SK-N-SH treated with all-trans-retinoic acid at 6 μM for 48 hours (cell line): ENCODE measurements around the gene STOM.

ENCODE experiments used
- ATAC-seq: fragments of 200-7000 bp; cut with Tn5 transposase; 3 replicates; pipeline ENCODE4 v1.9.1; 2020; ENCODE audit warnings: mild to moderate bottlenecking, moderate library complexity
- ARNTL ChIP-seq: fragments of 450-650 bp; formaldehyde crosslinking; IDR thresholded peaks from 2 replicates; pipeline ENCODE4 v1.5.0; 2020; ENCODE audit warnings: low read depth, mild to moderate bottlenecking, moderate library complexity, borderline replicate concordance
- BACH2 ChIP-seq: fragments of 250-450 bp; sonication (Bioruptor Pico); IDR thresholded peaks from 2 replicates; pipeline ENCODE4 v1.9.0; 2021; ENCODE audit warnings: mild to moderate bottlenecking, borderline replicate concordance
- CSDC2 ChIP-seq: fragments of 250-450 bp; sonication (Bioruptor Pico); IDR thresholded peaks from 2 replicates; pipeline ENCODE4 v1.5.0; 2020; ENCODE audit warnings: mild to moderate bottlenecking, moderate library complexity
- ESRRG ChIP-seq: fragments of 250-450 bp; sonication (Bioruptor Pico); IDR thresholded peaks from 2 replicates; pipeline ENCODE4 v1.6.1; 2021; ENCODE audit warnings: mild to moderate bottlenecking
- GLIS3 ChIP-seq: fragments of 250-450 bp; sonication (Bioruptor Pico); IDR thresholded peaks from 2 replicates; pipeline ENCODE4 v1.5.0; 2020; ENCODE audit warnings: mild to moderate bottlenecking, moderate library complexity
- ISL1 ChIP-seq: fragments of 250-450 bp; sonication (Bioruptor Pico); IDR thresholded peaks from 2 replicates; pipeline ENCODE4 v2.1.2; 2022; ENCODE audit warnings: mild to moderate bottlenecking, moderate library complexity
- OSR1 ChIP-seq: fragments of 250-450 bp; sonication (Bioruptor Pico); IDR thresholded peaks from 2 replicates; pipeline ENCODE4 v1.8.0; 2022; ENCODE audit warnings: moderate library complexity, mild to moderate bottlenecking, inconsistent platforms
- PPARA ChIP-seq: fragments of 250-450 bp; sonication (Bioruptor Pico); IDR thresholded peaks from 2 replicates; pipeline ENCODE4 v1.5.0; 2020; ENCODE audit warnings: mild to moderate bottlenecking, borderline replicate concordance
- SNAI2 ChIP-seq: fragments of 250-450 bp; sonication (Bioruptor Pico); IDR thresholded peaks from 2 replicates; pipeline ENCODE4 v1.5.0; 2020; ENCODE audit warnings: mild to moderate bottlenecking, moderate library complexity
- TCF4 ChIP-seq: fragments of 250-450 bp; sonication (Bioruptor Pico); IDR thresholded peaks from 2 replicates; pipeline ENCODE4 v1.8.0; 2021; ENCODE audit warnings: mild to moderate bottlenecking, moderate library complexity, borderline replicate concordance
- TOX ChIP-seq: fragments of 250-450 bp; sonication (Bioruptor Pico); IDR thresholded peaks from 2 replicates; pipeline ENCODE4 v1.8.0; 2021; ENCODE audit warnings: mild to moderate bottlenecking, moderate library complexity, borderline replicate concordance
- ZC3H10 ChIP-seq: fragments of 250-450 bp; sonication (Bioruptor Pico); IDR thresholded peaks from 2 replicates; pipeline ENCODE4 v1.5.1; 2021; ENCODE audit warnings: mild to moderate bottlenecking, moderate library complexity
- ZFP3 ChIP-seq: fragments of 250-450 bp; sonication (Bioruptor Pico); IDR thresholded peaks from 2 replicates; pipeline ENCODE4 v1.5.0; 2020; ENCODE audit warnings: mild to moderate bottlenecking, moderate library complexity
- ZFP30 ChIP-seq: fragments of 450-650 bp; formaldehyde crosslinking; IDR thresholded peaks from 2 replicates; pipeline ENCODE4 v1.5.0; 2022; ENCODE audit warnings: mild to moderate bottlenecking, moderate library complexity
- ZNF565 ChIP-seq: fragments of 450-650 bp; formaldehyde crosslinking; conservative IDR thresholded peaks from 2 replicates; pipeline ENCODE4 v1.5.0; 2020; ENCODE audit warnings: low read depth, mild to moderate bottlenecking, moderate library complexity
- ZNF70 ChIP-seq: fragments of 450-650 bp; formaldehyde crosslinking; IDR thresholded peaks from 2 replicates; pipeline ENCODE4 v1.5.0; 2020; ENCODE audit warnings: mild to moderate bottlenecking, moderate library complexity
- ZNF8 ChIP-seq: fragments of 450-650 bp; formaldehyde crosslinking; IDR thresholded peaks from 2 replicates; pipeline ENCODE4 v1.5.0; 2020; ENCODE audit warnings: mild to moderate bottlenecking, moderate library complexity
- TF ChIP-seq, protein P1 (sequence below): fragments of 250-450 bp; sonication (Bioruptor Pico); IDR thresholded peaks from 2 replicates; pipeline ENCODE4 v1.5.1; 2020; ENCODE audit warnings: low read depth, mild to moderate bottlenecking, moderate library complexity
- TF ChIP-seq, protein P2 (sequence below): fragments of 250-450 bp; sonication (Bioruptor Pico); IDR thresholded peaks from 2 replicates; pipeline ENCODE4 v1.8.0; 2020; ENCODE audit warnings: mild to moderate bottlenecking, moderate library complexity, borderline replicate concordance
- TF ChIP-seq, protein P3 (sequence below): fragments of 250-450 bp; sonication (Bioruptor Pico); IDR thresholded peaks from 2 replicates; pipeline ENCODE4 v1.5.0; 2020; ENCODE audit warnings: mild to moderate bottlenecking, moderate library complexity

Gene STOM

DNA sequence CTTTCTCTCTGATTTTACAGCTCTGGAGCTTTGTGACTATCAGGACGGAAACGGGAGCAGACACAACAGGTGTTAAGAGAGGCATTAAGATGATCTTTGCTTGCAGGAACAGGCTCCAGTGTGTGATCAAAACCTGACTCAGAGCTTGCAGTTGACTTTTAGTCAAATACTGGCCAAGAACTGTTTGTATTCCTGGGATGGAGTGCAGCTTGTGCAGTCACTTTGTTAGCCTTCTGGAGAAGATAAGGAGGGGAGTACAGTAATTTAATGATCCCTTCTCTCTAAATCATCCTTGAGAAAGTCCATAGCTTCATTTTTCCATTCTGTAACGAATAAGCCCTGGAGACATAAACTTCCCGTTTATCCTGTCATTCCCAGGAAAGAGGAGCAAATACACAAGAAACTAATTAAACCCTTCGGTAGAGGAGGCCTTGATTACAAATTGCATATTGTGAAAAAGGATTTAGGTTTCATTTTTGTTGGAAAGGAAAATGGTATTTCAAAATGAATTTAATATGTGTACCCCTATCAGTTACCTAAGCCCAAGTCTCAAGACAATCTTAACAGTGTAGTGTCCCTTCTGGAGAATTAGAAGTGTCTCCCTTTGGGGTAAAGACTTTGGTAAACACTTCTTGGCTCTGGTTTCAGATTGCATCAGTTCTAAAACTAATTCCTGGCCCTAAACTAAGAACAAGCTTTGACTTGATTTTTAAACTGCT lies 3.1 kb upstream of the STOM start:
- 0 out of 3 replicates have a peak, but pooled peaks have one; percentile 5 for ATAC-seq
- no peak for TF ChIP-seq BACH2
- TF ChIP-seq ISL1 (CRISPR knock-in tag) = peak; percentile 51

DNA sequence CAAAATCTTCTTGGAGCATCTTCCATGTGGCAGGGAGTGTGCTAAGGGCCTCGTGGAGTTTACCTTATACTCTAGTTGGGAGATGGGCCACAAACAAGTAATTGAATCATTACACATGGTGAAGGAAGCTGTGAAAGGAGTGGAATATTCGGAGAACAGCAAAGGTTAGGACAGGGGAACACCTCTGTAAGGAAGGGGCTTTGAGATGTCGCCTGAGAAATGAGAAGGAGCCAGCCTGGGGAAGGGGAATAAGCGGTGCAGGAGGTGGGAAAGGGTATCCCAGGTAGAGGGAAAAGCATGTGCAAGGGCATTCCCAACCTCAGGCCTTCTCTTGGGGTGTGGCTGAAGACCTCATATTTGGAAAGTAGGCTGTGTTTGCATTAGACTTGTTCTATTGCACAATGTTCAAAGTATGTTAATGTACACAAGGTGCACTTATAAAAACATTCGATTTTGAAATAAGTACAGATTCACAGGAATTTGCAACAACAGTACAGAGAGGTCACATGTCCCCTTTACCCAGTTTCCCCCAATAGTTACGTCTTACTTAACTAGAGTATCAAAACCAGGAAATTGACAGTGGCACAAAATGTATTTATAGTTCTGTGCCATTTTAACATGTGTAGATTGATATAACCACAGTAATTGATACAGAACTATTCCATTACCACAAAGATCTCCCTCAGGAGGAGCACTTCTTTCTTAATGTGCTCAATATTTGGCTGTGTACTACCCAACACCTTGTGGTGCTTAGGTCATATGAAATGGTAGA lies 2.4 kb upstream of the STOM start:
- TF ChIP-seq ZNF565 (CRISPR knock-in tag) (no peak), TOX (CRISPR knock-in tag) (no peak), SNAI2 (CRISPR knock-in tag) (no peak), ZC3H10 (no peak), PPARA (no peak), GLIS3 (CRISPR knock-in tag) (no peak), ZNF8 (CRISPR knock-in tag) (no peak), ZNF70 (CRISPR knock-in tag) (no peak), TCF4 (CRISPR knock-in tag) (no peak), OSR1 (CRISPR knock-in tag) (no peak), ZFP3 (CRISPR knock-in tag) (no peak), ZFP30 (CRISPR knock-in tag) (no peak), ARNTL (CRISPR knock-in tag) (no peak)
- TF ChIP-seq, protein P1, sequence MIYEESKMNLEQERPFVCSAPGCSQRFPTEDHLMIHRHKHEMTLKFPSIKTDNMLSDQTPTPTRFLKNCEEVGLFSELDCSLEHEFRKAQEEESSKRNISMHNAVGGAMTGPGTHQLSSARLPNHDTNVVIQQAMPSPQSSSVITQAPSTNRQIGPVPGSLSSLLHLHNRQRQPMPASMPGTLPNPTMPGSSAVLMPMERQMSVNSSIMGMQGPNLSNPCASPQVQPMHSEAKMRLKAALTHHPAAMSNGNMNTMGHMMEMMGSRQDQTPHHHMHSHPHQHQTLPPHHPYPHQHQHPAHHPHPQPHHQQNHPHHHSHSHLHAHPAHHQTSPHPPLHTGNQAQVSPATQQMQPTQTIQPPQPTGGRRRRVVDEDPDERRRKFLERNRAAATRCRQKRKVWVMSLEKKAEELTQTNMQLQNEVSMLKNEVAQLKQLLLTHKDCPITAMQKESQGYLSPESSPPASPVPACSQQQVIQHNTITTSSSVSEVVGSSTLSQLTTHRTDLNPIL = no peak
- TF ChIP-seq, protein P2, sequence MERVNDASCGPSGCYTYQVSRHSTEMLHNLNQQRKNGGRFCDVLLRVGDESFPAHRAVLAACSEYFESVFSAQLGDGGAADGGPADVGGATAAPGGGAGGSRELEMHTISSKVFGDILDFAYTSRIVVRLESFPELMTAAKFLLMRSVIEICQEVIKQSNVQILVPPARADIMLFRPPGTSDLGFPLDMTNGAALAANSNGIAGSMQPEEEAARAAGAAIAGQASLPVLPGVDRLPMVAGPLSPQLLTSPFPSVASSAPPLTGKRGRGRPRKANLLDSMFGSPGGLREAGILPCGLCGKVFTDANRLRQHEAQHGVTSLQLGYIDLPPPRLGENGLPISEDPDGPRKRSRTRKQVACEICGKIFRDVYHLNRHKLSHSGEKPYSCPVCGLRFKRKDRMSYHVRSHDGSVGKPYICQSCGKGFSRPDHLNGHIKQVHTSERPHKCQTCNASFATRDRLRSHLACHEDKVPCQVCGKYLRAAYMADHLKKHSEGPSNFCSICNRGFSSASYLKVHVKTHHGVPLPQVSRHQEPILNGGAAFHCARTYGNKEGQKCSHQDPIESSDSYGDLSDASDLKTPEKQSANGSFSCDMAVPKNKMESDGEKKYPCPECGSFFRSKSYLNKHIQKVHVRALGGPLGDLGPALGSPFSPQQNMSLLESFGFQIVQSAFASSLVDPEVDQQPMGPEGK (CRISPR knock-in tag) = no peak
- TF ChIP-seq, protein P3, sequence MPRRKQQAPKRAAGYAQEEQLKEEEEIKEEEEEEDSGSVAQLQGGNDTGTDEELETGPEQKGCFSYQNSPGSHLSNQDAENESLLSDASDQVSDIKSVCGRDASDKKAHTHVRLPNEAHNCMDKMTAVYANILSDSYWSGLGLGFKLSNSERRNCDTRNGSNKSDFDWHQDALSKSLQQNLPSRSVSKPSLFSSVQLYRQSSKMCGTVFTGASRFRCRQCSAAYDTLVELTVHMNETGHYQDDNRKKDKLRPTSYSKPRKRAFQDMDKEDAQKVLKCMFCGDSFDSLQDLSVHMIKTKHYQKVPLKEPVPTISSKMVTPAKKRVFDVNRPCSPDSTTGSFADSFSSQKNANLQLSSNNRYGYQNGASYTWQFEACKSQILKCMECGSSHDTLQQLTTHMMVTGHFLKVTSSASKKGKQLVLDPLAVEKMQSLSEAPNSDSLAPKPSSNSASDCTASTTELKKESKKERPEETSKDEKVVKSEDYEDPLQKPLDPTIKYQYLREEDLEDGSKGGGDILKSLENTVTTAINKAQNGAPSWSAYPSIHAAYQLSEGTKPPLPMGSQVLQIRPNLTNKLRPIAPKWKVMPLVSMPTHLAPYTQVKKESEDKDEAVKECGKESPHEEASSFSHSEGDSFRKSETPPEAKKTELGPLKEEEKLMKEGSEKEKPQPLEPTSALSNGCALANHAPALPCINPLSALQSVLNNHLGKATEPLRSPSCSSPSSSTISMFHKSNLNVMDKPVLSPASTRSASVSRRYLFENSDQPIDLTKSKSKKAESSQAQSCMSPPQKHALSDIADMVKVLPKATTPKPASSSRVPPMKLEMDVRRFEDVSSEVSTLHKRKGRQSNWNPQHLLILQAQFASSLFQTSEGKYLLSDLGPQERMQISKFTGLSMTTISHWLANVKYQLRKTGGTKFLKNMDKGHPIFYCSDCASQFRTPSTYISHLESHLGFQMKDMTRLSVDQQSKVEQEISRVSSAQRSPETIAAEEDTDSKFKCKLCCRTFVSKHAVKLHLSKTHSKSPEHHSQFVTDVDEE (CRISPR knock-in tag) = no peak
- no peak for ATAC-seq

DNA sequence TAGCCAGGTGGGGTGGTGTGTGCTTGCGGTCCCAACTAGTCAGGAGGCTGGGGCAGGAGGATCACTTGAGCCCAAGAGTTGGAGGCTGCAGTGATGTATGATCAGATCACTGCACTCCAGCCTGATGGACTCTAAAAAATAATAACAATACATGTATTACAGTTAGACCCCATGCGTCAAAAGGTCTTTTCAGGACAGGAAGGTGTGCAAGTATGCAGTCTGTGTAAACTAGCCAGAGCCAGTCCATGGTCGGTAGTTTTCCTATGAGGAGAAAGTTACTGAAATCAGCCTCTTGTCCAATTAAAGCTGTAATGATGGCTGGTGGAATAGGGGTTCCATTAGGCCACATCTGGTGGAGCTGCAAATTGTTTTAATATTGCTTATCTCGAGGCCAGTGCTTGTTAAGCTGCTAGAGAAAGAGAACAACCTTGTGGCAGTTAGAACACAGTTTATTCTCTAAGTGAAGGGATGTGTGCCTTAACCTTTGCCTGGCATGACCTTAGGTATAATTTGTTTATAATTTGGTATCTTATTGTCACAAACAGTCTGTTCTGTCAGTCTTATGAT lies 1.5 kb upstream of the STOM start:
- no peak for TF ChIP-seq ZNF8 (CRISPR knock-in tag)
- TF ChIP-seq OSR1 (CRISPR knock-in tag) = no peak
- TF ChIP-seq SNAI2 (CRISPR knock-in tag) = no peak
- no peak for TF ChIP-seq BACH2
- no peak for TF ChIP-seq ZC3H10
- no peak for TF ChIP-seq GLIS3 (CRISPR knock-in tag)
- TF ChIP-seq, protein P2 (CRISPR knock-in tag) = no peak
- TF ChIP-seq, protein P3 (CRISPR knock-in tag) = no peak
- TF ChIP-seq ESRRG = no peak
- TF ChIP-seq TOX (CRISPR knock-in tag) = no peak
- TF ChIP-seq TCF4 (CRISPR knock-in tag) = no peak
- TF ChIP-seq ISL1 (CRISPR knock-in tag) = no peak
- TF ChIP-seq, protein P1 = no peak
- no peak for TF ChIP-seq ZFP3 (CRISPR knock-in tag)
- TF ChIP-seq ARNTL (CRISPR knock-in tag) = no peak
- no peak for TF ChIP-seq CSDC2 (CRISPR knock-in tag)
- no peak for TF ChIP-seq ZNF70 (CRISPR knock-in tag)
- no peak for TF ChIP-seq ZFP30 (CRISPR knock-in tag)
- no peak for ATAC-seq
